Measurements from ENCODE around the gene TSFM.
A peak's percentile ranks its signal among the peaks of the same experiment; 100 is the strongest.

TSFM gene

DNA sequence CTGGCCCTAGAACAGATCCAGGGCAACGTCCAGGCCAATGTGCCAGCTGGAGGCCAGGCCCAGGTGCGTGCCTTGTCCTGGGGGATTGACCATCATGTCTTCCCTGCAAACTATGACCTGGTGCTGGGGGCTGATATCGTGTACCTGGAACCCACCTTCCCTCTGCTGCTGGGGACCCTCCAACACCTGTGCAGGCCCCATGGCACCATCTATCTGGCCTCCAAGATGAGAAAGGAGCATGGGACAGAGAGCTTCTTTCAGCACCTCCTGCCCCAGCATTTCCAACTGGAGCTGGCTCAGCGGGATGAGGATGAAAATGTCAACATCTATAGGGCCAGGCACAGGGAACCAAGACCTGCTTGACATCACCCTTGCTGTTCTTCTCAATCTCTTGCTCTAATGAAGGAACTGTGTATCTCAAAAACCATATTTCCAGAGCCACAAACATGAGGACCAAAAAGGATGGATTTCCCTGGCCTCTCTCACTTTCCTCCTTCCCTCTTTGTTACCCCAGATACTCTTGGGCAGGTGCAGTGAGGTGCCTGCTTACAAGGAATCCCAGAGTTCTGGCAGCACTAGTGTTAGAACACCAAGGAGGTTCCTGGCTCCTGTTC is 2.2 kb upstream of the TSFM start:
- Histone ChIP-seq H4K20me1 (ENCODE audit: insufficient read depth, low read length) (no peaks in the 10 kb centered on the region), H3K27ac (ENCODE audit: low read length) (no peak overlapping the region), H3K9ac (ENCODE audit: low read length) (no peak overlapping the region), H3K27me3 (ENCODE audit: low read depth, low read length) (no peaks in the 10 kb centered on the region), H3K4me1 (ENCODE audit: low read length) (peaks cover 13% of the 10 kb centered on the region), H3K4me3 (ENCODE audit: low read length) (no peak overlapping the region), H3K79me2 (ENCODE audit: low read length) (peaks cover 19% of the 10 kb centered on the region), H3K9me3 (ENCODE audit: insufficient read depth, low read length) (no peaks in the 10 kb centered on the region), H3K4me2 (ENCODE audit: low read length) (no peak overlapping the region), H2AFZ (ENCODE audit: low read depth, low read length) (no peak overlapping the region), H3K36me3 (replicated peaks; ENCODE audit: low read depth, low read length) (peaks cover 7% of the 10 kb centered on the region)
- TF ChIP-seq CTCF (IDR thresholded peaks at IDR 0.05; ENCODE audit: low read depth, low read length): no peak
- TF ChIP-seq EZH2phosphoT487 (IDR thresholded peaks at IDR 0.05; ENCODE audit: low read depth): no peak

DNA sequence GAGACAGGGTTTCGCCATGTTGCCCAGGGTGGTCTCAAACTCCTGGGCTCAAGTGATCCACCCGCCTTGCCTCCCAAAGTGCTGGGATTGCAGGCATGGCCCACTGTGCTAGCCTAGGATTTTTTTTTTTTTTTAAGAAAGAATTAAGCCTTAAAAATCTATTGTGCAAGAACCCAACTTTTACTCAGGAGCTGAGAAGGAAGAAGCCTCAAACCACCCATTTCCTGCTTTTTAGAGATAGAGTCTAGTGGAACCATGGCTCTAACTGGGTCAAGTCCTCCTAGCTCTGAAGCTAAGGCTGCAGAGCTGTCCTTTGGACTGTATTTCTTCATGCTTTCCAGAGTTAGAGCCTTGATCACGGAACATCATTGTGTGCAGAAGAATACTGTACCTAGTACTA is 1.3 kb upstream of the TSFM start:
- no peaks in the 10 kb centered on the region for H3K9me3 ChIP-seq (ENCODE audit: insufficient read depth, low read length)
- H3K27ac ChIP-seq (ENCODE audit: low read length): no peak overlapping the region
- no peak for TF ChIP-seq EZH2phosphoT487 (IDR thresholded peaks at IDR 0.05; ENCODE audit: low read depth)
- TF ChIP-seq CTCF (IDR thresholded peaks at IDR 0.05; ENCODE audit: low read depth, low read length): no peak
- H3K4me2 ChIP-seq (ENCODE audit: low read length): no peak overlapping the region
- no peak overlapping the region for H2AFZ ChIP-seq (ENCODE audit: low read depth, low read length)
- H3K4me3 ChIP-seq (ENCODE audit: low read length): no peak overlapping the region
- peaks cover 13% of the 10 kb centered on the region for H3K4me1 ChIP-seq (ENCODE audit: low read length)
- H3K79me2 ChIP-seq (ENCODE audit: low read length): peaks cover 19% of the 10 kb centered on the region
- no peaks in the 10 kb centered on the region for H3K27me3 ChIP-seq (ENCODE audit: low read depth, low read length)
- no peak overlapping the region for H3K9ac ChIP-seq (ENCODE audit: low read length)
- H3K36me3 ChIP-seq (replicated peaks; ENCODE audit: low read depth, low read length): peaks cover 15% of the 10 kb centered on the region
- H4K20me1 ChIP-seq (ENCODE audit: insufficient read depth, low read length): no peaks in the 10 kb centered on the region

GRCh38 chr12:57781801-57782200 is 786 bp upstream of the TSFM start:
- peak overlapping the region; percentile 83 for H3K4me2 ChIP-seq (ENCODE audit: low read length)
- H2AFZ ChIP-seq (ENCODE audit: low read depth, low read length): no peak overlapping the region
- no peaks in the 10 kb centered on the region for H4K20me1 ChIP-seq (ENCODE audit: insufficient read depth, low read length)
- peaks cover 20% of the 10 kb centered on the region for H3K36me3 ChIP-seq (replicated peaks; ENCODE audit: low read depth, low read length)
- H3K9me3 ChIP-seq (ENCODE audit: insufficient read depth, low read length): no peaks in the 10 kb centered on the region
- no peak overlapping the region for H3K4me3 ChIP-seq (ENCODE audit: low read length)
- TF ChIP-seq CTCF (IDR thresholded peaks at IDR 0.05; ENCODE audit: low read depth, low read length) (no peak), EZH2phosphoT487 (IDR thresholded peaks at IDR 0.05; ENCODE audit: low read depth) (no peak)
- H3K9ac ChIP-seq (ENCODE audit: low read length): no peak overlapping the region
- no peak overlapping the region for H3K27ac ChIP-seq (ENCODE audit: low read length)
- no peaks in the 10 kb centered on the region for H3K27me3 ChIP-seq (ENCODE audit: low read depth, low read length)
- H3K79me2 ChIP-seq (ENCODE audit: low read length): peaks cover 19% of the 10 kb centered on the region
- H3K4me1 ChIP-seq (ENCODE audit: low read length): peaks cover 13% of the 10 kb centered on the region

DNA sequence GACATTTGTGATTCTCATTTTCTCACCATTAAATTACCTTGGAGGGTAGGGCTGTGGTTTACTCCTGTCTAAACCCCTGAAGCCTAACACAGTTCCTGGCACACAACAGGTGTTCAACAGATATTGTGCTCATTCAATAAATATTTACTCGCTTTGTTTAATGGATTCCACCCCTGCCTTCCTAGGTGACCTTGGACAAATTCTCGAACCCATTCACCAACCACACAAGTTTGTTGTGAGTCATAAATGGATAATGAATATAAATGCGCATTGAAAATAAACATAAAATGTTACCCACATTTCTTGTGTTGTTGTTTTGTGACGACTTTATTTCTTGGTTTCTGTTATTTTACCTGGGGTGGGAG is 362 bp upstream of the TSFM start:
- no peak for TF ChIP-seq EZH2phosphoT487 (IDR thresholded peaks at IDR 0.05; ENCODE audit: low read depth)
- no peak for TF ChIP-seq CTCF (IDR thresholded peaks at IDR 0.05; ENCODE audit: low read depth, low read length)
- no peaks in the 10 kb centered on the region for H3K27me3 ChIP-seq (ENCODE audit: low read depth, low read length)
- peak overlapping the region; percentile 89 for H3K4me3 ChIP-seq (ENCODE audit: low read length)
- H3K9ac ChIP-seq (ENCODE audit: low read length): peak overlapping the region; percentile 39
- H4K20me1 ChIP-seq (ENCODE audit: insufficient read depth, low read length): no peaks in the 10 kb centered on the region
- peak overlapping the region; percentile 89 for H2AFZ ChIP-seq (ENCODE audit: low read depth, low read length)
- peaks cover 19% of the 10 kb centered on the region for H3K79me2 ChIP-seq (ENCODE audit: low read length)
- no peak overlapping the region for H3K27ac ChIP-seq (ENCODE audit: low read length)
- peaks cover 25% of the 10 kb centered on the region for H3K36me3 ChIP-seq (replicated peaks; ENCODE audit: low read depth, low read length)
- no peaks in the 10 kb centered on the region for H3K9me3 ChIP-seq (ENCODE audit: insufficient read depth, low read length)
- peaks cover 13% of the 10 kb centered on the region for H3K4me1 ChIP-seq (ENCODE audit: low read length)
- H3K4me2 ChIP-seq (ENCODE audit: low read length): peak overlapping the region; percentile 83

All from OCI-LY3 (cell line).